HCT116 (cell line): Measurements from ENCODE around the gene RECQL5. TPM values are rescaled to one million over a fixed set of nuclear protein-coding genes. Genes with fewer than 3 reads are reported as not detected.

Source experiments
- ATAC-seq: fragments of 200-7000 bp; cut with Tn5 transposase; 2 replicates; pipeline ENCODE4 v1.9.1; 2020; ENCODE audit warnings: mild to moderate bottlenecking, moderate library complexity
- BruUV-seq: library from RNA; stranded (reverse); fragments of 400-500 nt; replicated peaks from 2 replicates; lab custom pipeline; 2021; lab: Mats Ljungman, UMichigan
- CTCF ChIA-PET: fragments of 300-600 bp; sonication (Branson Sonifier 250); formaldehyde crosslinking; loops from one replicate; lab custom pipeline; 2021; ENCODE audit warnings: antibody characterized with exemption; lab: Charles Lee
- POLR2A ChIA-PET: fragments of 300-600, 350-600 bp; sonication (Branson Sonifier 250); formaldehyde crosslinking; loops from one replicate; lab custom pipeline; 2021; ENCODE audit warnings: antibody characterized with exemption; lab: Charles Lee
- RAD21 ChIA-PET, 2 experiments: fragments of 300-600 bp; sonication (Branson Sonifier 250); formaldehyde crosslinking; loops; one replicate each; lab custom pipeline; 2023; ENCODE audit warnings: low total read pairs in 2 of 2; ENCODE audit not compliant: uncharacterized antibody in 2 of 2, unreplicated experiment in 2 of 2, low non-redundant PET in 1 of 2; lab: Charles Lee
- DNase-seq: peaks from one replicate; pipeline ENCODE4 v3.0.0-alpha.2; 2010; ENCODE audit warnings: low read depth, low spot score
- H2AFZ ChIP-seq: fragments of 200-600 bp; shearing (Covaris generic), sonication (generic); 2 replicates; pipeline ENCODE4 v1.6.1; 2017; ENCODE audit warnings: low read depth, mixed run types, mixed read lengths, antibody characterized with exemption, low read length; ENCODE audit not compliant: poor library complexity, severe bottlenecking
- H3K27ac ChIP-seq: 2 replicates; pipeline ENCODE4 v1.5.1; 2012; ENCODE audit warnings: low read depth, low read length
- H3K27me3 ChIP-seq: fragments of 200-600 bp; sonication (generic); 2 replicates; pipeline ENCODE4 v1.6.1; 2016; ENCODE audit warnings: mixed run types, low read length, mixed read lengths; ENCODE audit not compliant: insufficient read depth
- H3K36me3 ChIP-seq, 2 experiments: fragments of 200-500 bp in 1 of 2; fragments of 200-600 bp in 1 of 2; sonication (Bioruptor generic) in 1 of 2; sonication (generic) in 1 of 2; 2 replicates each; pipeline versions ENCODE4 v1.5.1 to v1.6.1; 2014 to 2016; ENCODE audit warnings: low read length in 2 of 2, inconsistent platforms in 1 of 2, mixed read lengths in 1 of 2, mixed run types in 1 of 2; ENCODE audit not compliant: insufficient read depth in 2 of 2, control insufficient read depth in 1 of 2
- H3K4me1 ChIP-seq, 2 experiments: fragments of 200-600 bp in 1 of 2; sonication (generic) in 1 of 2; 2 replicates each; pipeline versions ENCODE4 v1.5.1 to v1.6.1; 2012 to 2017; ENCODE audit warnings: low read length in 2 of 2, inconsistent platforms in 1 of 2, mild to moderate bottlenecking in 1 of 2, mixed read lengths in 1 of 2, mixed run types in 1 of 2, moderate library complexity in 1 of 2; ENCODE audit not compliant: insufficient read depth in 2 of 2, control insufficient read depth in 1 of 2
- H3K4me2 ChIP-seq: fragments of 200-600 bp; sonication (generic); 2 replicates; pipeline ENCODE4 v1.6.1; 2017; ENCODE audit warnings: mixed run types, low read length, mixed read lengths
- H3K4me3 ChIP-seq, 2 experiments: fragments of 200-600 bp in 1 of 2; sonication (generic) in 1 of 2; replicated peaks in 1 of 2; 2 replicates each; pipeline ENCODE4 v1.5.1; 2011 to 2016; ENCODE audit warnings: low read length in 2 of 2, control low read depth in 1 of 2, low read depth in 1 of 2, mild to moderate bottlenecking in 1 of 2, mixed read lengths in 1 of 2, mixed run types in 1 of 2
- H3K79me2 ChIP-seq: fragments of 200-600 bp; sonication (generic); 2 replicates; pipeline ENCODE4 v1.6.1; 2017; ENCODE audit warnings: mild to moderate bottlenecking, mixed run types, low read length, moderate library complexity, mixed read lengths; ENCODE audit not compliant: insufficient read depth
- H3K9ac ChIP-seq: fragments of 200-600 bp; sonication (generic); 2 replicates; pipeline ENCODE4 v1.6.1; 2016; ENCODE audit warnings: low read length, mixed read lengths
- H3K9me2 ChIP-seq: fragments of 200-600 bp; sonication (generic), shearing (Covaris generic); 2 replicates; pipeline ENCODE4 v1.6.1; 2017; ENCODE audit warnings: mixed run types, mild to moderate bottlenecking, moderate library complexity; ENCODE audit not compliant: insufficient read depth
- H3K9me3 ChIP-seq, 2 experiments: fragments of 200-500 bp in 1 of 2; fragments of 200-600 bp in 1 of 2; sonication (Bioruptor generic) in 1 of 2; sonication (generic) in 1 of 2; 2 replicates each; pipeline ENCODE4 v1.6.1; 2014 to 2017; ENCODE audit warnings: low read length in 2 of 2, mixed read lengths in 2 of 2, inconsistent platforms in 1 of 2, low read depth in 1 of 2, mild to moderate bottlenecking in 1 of 2, mixed run types in 1 of 2, moderate library complexity in 1 of 2; ENCODE audit not compliant: control insufficient read depth in 1 of 2, insufficient read depth in 1 of 2
- H4K20me1 ChIP-seq: fragments of 200-600 bp; sonication (generic), shearing (Covaris generic); 2 replicates; pipeline ENCODE4 v1.6.1; 2017; ENCODE audit warnings: mixed run types, mild to moderate bottlenecking, moderate library complexity; ENCODE audit not compliant: insufficient read depth
- CBX3 ChIP-seq: IDR thresholded peaks from 2 replicates; pipeline ENCODE4 v1.6.1; 2012; ENCODE audit warnings: low read depth
- CEBPB ChIP-seq: IDR thresholded peaks from 2 replicates; pipeline ENCODE4 v1.6.1; 2012; ENCODE audit warnings: low read depth
- EGR1 ChIP-seq: IDR thresholded peaks from 2 replicates; pipeline ENCODE4 v1.6.1; 2012; ENCODE audit warnings: low read depth
- EZH2 ChIP-seq: fragments of 200-600 bp; sonication (generic); IDR thresholded peaks from 2 replicates; pipeline ENCODE4 v1.6.1; 2017; ENCODE audit warnings: antibody characterized with exemption, mixed run types
- RAD21 ChIP-seq: IDR thresholded peaks from 2 replicates; pipeline ENCODE4 v1.6.1; 2012; ENCODE audit warnings: low read depth, mild to moderate bottlenecking
- SIN3A ChIP-seq: IDR thresholded peaks from 2 replicates; pipeline ENCODE4 v1.6.1; 2012; ENCODE audit warnings: low read depth
- intact Hi-C: fragments of 100-400 bp; cut with micrococcal nuclease; formaldehyde crosslinking; loops from 2 replicates; pipeline ENCODE4 v1.10.0; 2022
- total RNA-seq: library from RNA; stranded (reverse); gene quantifications from one replicate; pipeline ENCODE4 v1.2.1, GENCODE V29; 2021; ENCODE audit not compliant: unreplicated experiment
- TF ChIP-seq, protein P1 (sequence below): IDR thresholded peaks from 2 replicates; pipeline ENCODE4 v1.6.1; 2012; ENCODE audit warnings: low read depth

RECQL5 gene
- total RNA-seq, 1 experiment from 2014 or later = 83.3 TPM

DNA sequence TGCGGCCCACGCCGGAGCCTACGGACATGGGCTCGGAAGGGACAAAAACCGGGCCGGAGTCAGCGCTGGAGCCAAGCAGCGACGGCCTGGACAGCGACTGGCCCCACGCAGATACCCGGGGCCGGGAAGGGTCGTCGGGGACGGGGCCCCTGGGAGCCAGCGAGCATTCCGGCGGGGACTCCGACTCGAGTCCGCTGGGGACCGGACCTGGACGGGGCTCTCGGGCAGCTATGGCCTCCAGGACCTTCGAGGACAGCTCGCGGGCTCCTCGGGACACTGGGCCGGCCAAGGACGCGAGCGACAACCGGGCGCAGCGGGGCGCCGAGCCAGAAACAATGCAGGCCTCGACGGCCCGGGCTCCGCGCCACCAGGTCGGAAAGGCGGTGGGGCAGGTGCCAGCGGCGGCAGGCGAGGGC lies 78.3 kb downstream of the RECQL5 start:
- RAD21 ChIA-PET = no interaction called here
- Histone ChIP-seq H3K4me3 (no peak overlapping the region; a peak in 1 of 4 replicates), H3K27me3 (no peaks in the 10 kb centered on the region)

More for the DNA sequence above, 78.3 kb downstream of the RECQL5 start:
- Histone ChIP-seq H3K79me2 (no peaks in the 10 kb centered on the region), H4K20me1 (no peaks in the 10 kb centered on the region), H3K9ac (peak overlapping the region; percentile 35; the same call in 1 of the 2 replicates), H3K36me3 (no peaks in the 10 kb centered on the region), H3K4me2 (peak overlapping the region; percentile 71), H2AFZ (no peak overlapping the region), H3K27ac (peak overlapping the region; percentile 60; the same call in 1 of the 2 replicates), H3K9me2 (no peaks in the 10 kb centered on the region), H3K4me1 (peaks cover 5 to 24% of the 10 kb centered on the region in 2 experiments; a peak in 3 of 4 replicates), H3K9me3 (no peaks in the 10 kb centered on the region)
- intact Hi-C loops = no loop called here
- POLR2A ChIA-PET = no interaction called here
- TF ChIP-seq EZH2 (no peak), CEBPB (no peak), CBX3 (no peak), EGR1 (no peak), RAD21 (no peak), SIN3A (no peak)
- TF ChIP-seq, protein P1, sequence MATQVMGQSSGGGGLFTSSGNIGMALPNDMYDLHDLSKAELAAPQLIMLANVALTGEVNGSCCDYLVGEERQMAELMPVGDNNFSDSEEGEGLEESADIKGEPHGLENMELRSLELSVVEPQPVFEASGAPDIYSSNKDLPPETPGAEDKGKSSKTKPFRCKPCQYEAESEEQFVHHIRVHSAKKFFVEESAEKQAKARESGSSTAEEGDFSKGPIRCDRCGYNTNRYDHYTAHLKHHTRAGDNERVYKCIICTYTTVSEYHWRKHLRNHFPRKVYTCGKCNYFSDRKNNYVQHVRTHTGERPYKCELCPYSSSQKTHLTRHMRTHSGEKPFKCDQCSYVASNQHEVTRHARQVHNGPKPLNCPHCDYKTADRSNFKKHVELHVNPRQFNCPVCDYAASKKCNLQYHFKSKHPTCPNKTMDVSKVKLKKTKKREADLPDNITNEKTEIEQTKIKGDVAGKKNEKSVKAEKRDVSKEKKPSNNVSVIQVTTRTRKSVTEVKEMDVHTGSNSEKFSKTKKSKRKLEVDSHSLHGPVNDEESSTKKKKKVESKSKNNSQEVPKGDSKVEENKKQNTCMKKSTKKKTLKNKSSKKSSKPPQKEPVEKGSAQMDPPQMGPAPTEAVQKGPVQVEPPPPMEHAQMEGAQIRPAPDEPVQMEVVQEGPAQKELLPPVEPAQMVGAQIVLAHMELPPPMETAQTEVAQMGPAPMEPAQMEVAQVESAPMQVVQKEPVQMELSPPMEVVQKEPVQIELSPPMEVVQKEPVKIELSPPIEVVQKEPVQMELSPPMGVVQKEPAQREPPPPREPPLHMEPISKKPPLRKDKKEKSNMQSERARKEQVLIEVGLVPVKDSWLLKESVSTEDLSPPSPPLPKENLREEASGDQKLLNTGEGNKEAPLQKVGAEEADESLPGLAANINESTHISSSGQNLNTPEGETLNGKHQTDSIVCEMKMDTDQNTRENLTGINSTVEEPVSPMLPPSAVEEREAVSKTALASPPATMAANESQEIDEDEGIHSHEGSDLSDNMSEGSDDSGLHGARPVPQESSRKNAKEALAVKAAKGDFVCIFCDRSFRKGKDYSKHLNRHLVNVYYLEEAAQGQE = no peak
- BruUV-seq = no TSS peak
- peak; percentile 28 for ATAC-seq
- CTCF ChIA-PET = interaction anchor here (0.7 to 1.4 kb wide), 2 partner anchors 12 to 44 kb away, joined by 3 to 9 read pairs; no protein-coding TSS in a partner anchor
- DNase-seq = no peak
